Endodermal cell (in vitro differentiated cells): Measurements from ENCODE around the gene TOP3B. TPM values are rescaled to one million over a fixed set of nuclear protein-coding genes. Genes with fewer than 3 reads are reported as not detected.

Experiments
- DNase-seq: peaks from one replicate; pipeline ENCODE4 v3.0.0-alpha.2; 2017
- H3K27ac ChIP-seq: 2 replicates; pipeline ENCODE4 v1.5.1; 2013; ENCODE audit warnings: mild to moderate bottlenecking, low read depth, low read length, moderate library complexity
- H3K27me3 ChIP-seq: 2 replicates; pipeline ENCODE4 v1.6.1; 2013; ENCODE audit warnings: mild to moderate bottlenecking, low read length, moderate library complexity; ENCODE audit not compliant: insufficient read depth, control insufficient read depth, poor library complexity, severe bottlenecking
- H3K36me3 ChIP-seq: 2 replicates; pipeline ENCODE4 v1.7.0; 2013; ENCODE audit warnings: mild to moderate bottlenecking, low read length, moderate library complexity; ENCODE audit not compliant: control insufficient read depth, insufficient read depth
- H3K4me1 ChIP-seq: one replicate; pipeline ENCODE4 v1.7.0; 2013; ENCODE audit warnings: low read length; ENCODE audit not compliant: control insufficient read depth, insufficient read depth
- H3K4me3 ChIP-seq: 2 replicates; pipeline ENCODE4 v1.5.1; 2013; ENCODE audit warnings: mild to moderate bottlenecking, low read length, moderate library complexity
- H3K9ac ChIP-seq: 2 replicates; pipeline ENCODE4 v1.6.1; 2013; ENCODE audit warnings: mild to moderate bottlenecking, low read length, moderate library complexity; ENCODE audit not compliant: poor library complexity, severe bottlenecking; ENCODE audit errors: extremely low read depth
- H3K9me3 ChIP-seq: 2 replicates; pipeline ENCODE4 v1.6.1; 2013; ENCODE audit warnings: mild to moderate bottlenecking, low read length, moderate library complexity; ENCODE audit not compliant: control insufficient read depth
- H3K27ac Mint-ChIP-seq: 2 replicates; pipeline ENCODE4 v1.8.0; 2020; ENCODE audit warnings: mixed read lengths
- H3K27me3 Mint-ChIP-seq: 2 replicates; pipeline ENCODE4 v1.8.0; 2021; ENCODE audit warnings: mild to moderate bottlenecking, mixed read lengths; ENCODE audit not compliant: insufficient read depth
- H3K36me3 Mint-ChIP-seq: 2 replicates; pipeline ENCODE4 v1.8.0; 2020; ENCODE audit warnings: low read depth, mixed read lengths
- H3K4me1 Mint-ChIP-seq: 2 replicates; pipeline ENCODE4 v1.8.0; 2020; ENCODE audit warnings: mixed read lengths
- H3K4me3 Mint-ChIP-seq: 2 replicates; pipeline ENCODE4 v1.8.0; 2020; ENCODE audit warnings: mild to moderate bottlenecking, moderate library complexity, mixed read lengths
- H3K9me3 Mint-ChIP-seq: 2 replicates; pipeline ENCODE4 v1.8.0; 2020; ENCODE audit warnings: mild to moderate bottlenecking, mixed read lengths
- CTCF ChIP-seq: fragments of 200-600 bp; sonication (generic); conservative IDR thresholded peaks from 2 replicates; pipeline ENCODE4 v1.5.0; 2021; ENCODE audit warnings: antibody characterized with exemption, mild to moderate bottlenecking
- WGBS, 2 experiments: methylation state at CpG; one replicate each; pipeline versions ENCODE4 v1.1.5 to v1.1.7; 2013; ENCODE audit warnings: missing lambda C conversion rate in 2 of 2, mixed read lengths in 1 of 2; ENCODE audit not compliant: insufficient coverage in 1 of 2, insufficient read length in 1 of 2; 5-methylcytosine and 5-hydroxymethylcytosine counted together
- total RNA-seq, 2 donors: library from RNA; stranded (reverse); fragmentation: NEBNext Ultra II Directional in 1 of 2; extraction: Animal tissue kit (Norgen Biotek cat#: 25700) in 1 of 2; gene quantifications; 2 replicates in 1 of 2; 3 replicates in 1 of 2; pipeline ENCODE4 v1.2.1, GENCODE V29; 2021

Gene TOP3B
- total RNA-seq, 2 donors from 2014 or later: 68.8 to 71.9 TPM

- Histone ChIP-seq H3K4me3 (peak overlapping the region; percentile 39), H3K27ac (no peak overlapping the region), H3K9me3 (no peaks in the 10 kb centered on the region), H3K36me3 (peaks cover 16% of the 10 kb centered on the region), H3K27me3 (no peaks in the 10 kb centered on the region), H3K9ac (no peak overlapping the region), H3K4me1 (peaks cover 5% of the 10 kb centered on the region)
- 71 to 83% methylated on average over 5 to 16 of the region's 16 CpGs for WGBS, 2 experiments
- peak overlapping the region; percentile 56 for H3K27ac Mint-ChIP-seq
- peaks cover 18% of the 10 kb centered on the region for H3K36me3 Mint-ChIP-seq
- peak; percentile 75 for DNase-seq
- peak; percentile 71 for TF ChIP-seq CTCF
- H3K4me1 Mint-ChIP-seq: peaks cover 28% of the 10 kb centered on the region
- no peaks in the 10 kb centered on the region for H3K9me3 Mint-ChIP-seq
- peak overlapping the region; percentile 2 for H3K4me3 Mint-ChIP-seq
- H3K27me3 Mint-ChIP-seq: peaks cover 6% of the 10 kb centered on the region
Measured at GRCh38 chr22:21947040-21948014, 35.3 kb downstream of the TOP3B start.

- H3K27ac ChIP-seq: no peak overlapping the region
- no peak overlapping the region for H3K4me3 ChIP-seq
- Mint-ChIP-seq H3K36me3 (peaks cover 18% of the 10 kb centered on the region), H3K4me3 (no peak overlapping the region), H3K27ac (no peak overlapping the region), H3K4me1 (peaks cover 22% of the 10 kb centered on the region), H3K9me3 (no peaks in the 10 kb centered on the region), H3K27me3 (no peaks in the 10 kb centered on the region)
- DNase-seq: no peak
- peaks cover 5% of the 10 kb centered on the region for H3K4me1 ChIP-seq
- no peaks in the 10 kb centered on the region for H3K27me3 ChIP-seq
- WGBS, 2 experiments: 96 to 97% methylated on average over 11 to 12 of the region's 12 CpGs
- H3K9ac ChIP-seq: no peak overlapping the region
- H3K9me3 ChIP-seq: no peaks in the 10 kb centered on the region
- peaks cover 18% of the 10 kb centered on the region for H3K36me3 ChIP-seq
- TF ChIP-seq CTCF: no peak
Measured at GRCh38 chr22:21946262-21946925, 36.2 kb downstream of the TOP3B start.

GRCh38 chr22:21945453-21946261 is 36.9 kb downstream of the TOP3B start:
- Histone ChIP-seq H3K27ac (no peak overlapping the region), H3K9ac (no peak overlapping the region), H3K4me1 (peaks cover 5% of the 10 kb centered on the region), H3K36me3 (peaks cover 23% of the 10 kb centered on the region), H3K9me3 (no peaks in the 10 kb centered on the region), H3K4me3 (no peak overlapping the region), H3K27me3 (no peaks in the 10 kb centered on the region)
- Mint-ChIP-seq H3K27me3 (no peaks in the 10 kb centered on the region), H3K4me1 (peaks cover 22% of the 10 kb centered on the region), H3K27ac (no peak overlapping the region), H3K36me3 (peaks cover 16% of the 10 kb centered on the region), H3K4me3 (no peak overlapping the region), H3K9me3 (no peaks in the 10 kb centered on the region)
- 88 to 91% methylated on average over 4 to 13 of the region's 13 CpGs for WGBS, 2 experiments
- no peak for TF ChIP-seq CTCF
- DNase-seq: no peak
